Measurements from ENCODE around the gene COX6B2.

The COX6B2 gene

GRCh38 chr19:55391702-55392615 lies 37.4 kb upstream of the COX6B2 start:
- DNase-seq (ENCODE audit: low spot score): no peak
- TF ChIP-seq CTCF (IDR thresholded peaks at IDR 0.05; ENCODE audit: borderline replicate concordance, control extremely low read depth, extremely low read depth, insufficient read depth, missing control alignments): no peak
- in situ Hi-C loops (cut with MboI; ENCODE audit: low sequenced_read_pairs, unreplicated experiment): no loop called here

- TF ChIP-seq CTCF (IDR thresholded peaks at IDR 0.05; ENCODE audit: borderline replicate concordance, control extremely low read depth, extremely low read depth, insufficient read depth, missing control alignments): no peak
- in situ Hi-C loops (cut with MboI; ENCODE audit: low sequenced_read_pairs, unreplicated experiment): no loop called here
- DNase-seq (ENCODE audit: low spot score): no peak
Measured at GRCh38 chr19:55391191-55391670, 36.7 kb upstream of the COX6B2 start.

- DNase-seq (ENCODE audit: low spot score): no peak
- no peak for TF ChIP-seq CTCF (IDR thresholded peaks at IDR 0.05; ENCODE audit: borderline replicate concordance, control extremely low read depth, extremely low read depth, insufficient read depth, missing control alignments)
- in situ Hi-C loops (cut with MboI; ENCODE audit: low sequenced_read_pairs, unreplicated experiment): no loop called here
Measured at GRCh38 chr19:55390461-55390880, 36.0 kb upstream of the COX6B2 start.

GRCh38 chr19:55389386-55390317 lies 35.1 kb upstream of the COX6B2 start:
- in situ Hi-C loops (cut with MboI; ENCODE audit: low sequenced_read_pairs, unreplicated experiment): no loop called here
- no peak for TF ChIP-seq CTCF (IDR thresholded peaks at IDR 0.05; ENCODE audit: borderline replicate concordance, control extremely low read depth, extremely low read depth, insufficient read depth, missing control alignments)
- DNase-seq (ENCODE audit: low spot score): no peak

- in situ Hi-C loops (cut with MboI; ENCODE audit: low sequenced_read_pairs, unreplicated experiment): no loop called here
- no peak for DNase-seq (ENCODE audit: low spot score)
- no peak for TF ChIP-seq CTCF (IDR thresholded peaks at IDR 0.05; ENCODE audit: borderline replicate concordance, control extremely low read depth, extremely low read depth, insufficient read depth, missing control alignments)
Measured at GRCh38 chr19:55387736-55388497, 33.4 kb upstream of the COX6B2 start.
